ENCODE results near the gene MCTP1. TPM values are rescaled to one million over a fixed set of nuclear protein-coding genes. Genes with fewer than 3 reads are reported as not detected.

Gene MCTP1
- total and polyA plus RNA-seq, 2 of the 13 experiments (the other 11 are each of a cell fraction or from before 2014, with no cell fraction given) = 0.15 to 0.48 TPM

GRCh38 chr5:95280401-95281095, 4.3 kb downstream of the MCTP1 start:
- H3K4me3 ChIP-seq (replicated peaks in 1 of 3; ENCODE audit: insufficient read depth in 1 of 3, low read depth in 2 of 3, low read length in 3 of 3) = no peak overlapping the region
- H3K9me3 ChIP-seq (ENCODE audit: low read length) = no peaks in the 10 kb centered on the region
- H3K9ac ChIP-seq (ENCODE audit: insufficient read depth, low read depth, low read length) = no peak overlapping the region
- intact Hi-C loops (cut with micrococcal nuclease; ENCODE audit: unreplicated experiment) = loop anchor here (2.0 kb wide), 1 partner anchor 18 kb away; no protein-coding TSS in a partner anchor
- H3K4me2 ChIP-seq (ENCODE audit: low read depth, low read length) = no peak overlapping the region
- H3K27ac ChIP-seq (ENCODE audit: extremely low read length, insufficient read depth, low read length) = no peak overlapping the region
- TF ChIP-seq MAFK (conservative IDR thresholded peaks at IDR 0.05 in 1 of 2, IDR thresholded peaks at IDR 0.05 in 1 of 2; ENCODE audit: low read length in 2 of 2) = peak in 1 of 2 experiments; percentile 31; a peak in 2 of 4 replicates
- 0 out of 2 replicates have a peak, but pooled peaks have one; percentile 23 for TF ChIP-seq MAFF (IDR thresholded peaks at IDR 0.05; ENCODE audit: low read depth, low read length)
- no peak for TF ChIP-seq ZNF577 (CRISPR knock-in tag; IDR thresholded peaks at IDR 0.05; ENCODE audit: borderline replicate concordance, low read depth)
- in situ Hi-C loops (cut with HindIII; ENCODE audit: extremely low pct_ligation_motif_present, low pct_unique_long_range_greater_than_20kb) = loop anchor here (25.0 kb wide), 1 partner anchor 557 kb away; no protein-coding TSS in a partner anchor
- H2AFZ ChIP-seq (ENCODE audit: low read length) = no peak overlapping the region
- FAIRE-seq = no peak
- 3% methylated on average over 8 of the region's 8 CpGs for WGBS (ENCODE audit: low lambda C conversion rate)
- no TSS peak for BruUV-seq (replicated peaks)
- H3K79me2 ChIP-seq (ENCODE audit: insufficient read depth, low read length) = no peaks in the 10 kb centered on the region
- peaks cover 7% of the 10 kb centered on the region; the same call in 1 of the 2 replicates for H3K4me1 ChIP-seq (ENCODE audit: insufficient read depth, low read length)
- H4K20me1 ChIP-seq (ENCODE audit: insufficient read depth, low read length) = no peaks in the 10 kb centered on the region
- ATAC-seq = no peak
- DNase-seq (ENCODE audit: low spot score) = no peak
- H3K27me3 ChIP-seq (ENCODE audit: control insufficient read depth in 1 of 2, insufficient read depth in 2 of 2, low read length in 2 of 2) = peaks cover 2 to 35% of the 10 kb centered on the region in 2 experiments; a peak in 4 of 5 replicates
- ChIA-PET CTCF (ENCODE audit: low intra/inter-chr PET ratio, low total read pairs) (no interaction called here), POLR2A (no interaction called here)
- no peaks in the 10 kb centered on the region for H3K36me3 ChIP-seq (replicated peaks in 1 of 2; ENCODE audit: control insufficient read depth in 1 of 2, insufficient read depth in 2 of 2, low read length in 2 of 2)

DNA sequence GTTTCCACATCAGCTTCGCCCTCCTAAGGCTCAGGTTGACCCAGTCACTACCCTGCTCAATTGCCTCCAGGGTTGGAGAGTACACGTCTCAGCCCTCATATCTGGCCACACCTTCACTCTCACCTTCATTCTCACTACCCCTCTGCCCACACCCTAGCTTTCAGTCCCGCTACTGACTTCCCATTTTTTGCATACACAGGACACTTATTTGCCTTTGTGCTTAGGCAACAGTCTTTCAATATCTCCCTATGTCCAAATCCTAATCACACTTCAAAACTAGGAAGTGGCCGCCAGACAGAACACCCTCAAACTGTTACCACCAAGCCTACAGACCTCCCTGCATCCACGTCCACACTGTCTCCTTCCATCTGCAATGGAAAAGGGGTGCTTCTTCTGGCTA, 10.9 kb downstream of the MCTP1 start:
- no peaks in the 10 kb centered on the region for H4K20me1 ChIP-seq (ENCODE audit: insufficient read depth, low read length)
- in situ Hi-C loops (cut with HindIII; ENCODE audit: extremely low pct_ligation_motif_present, low pct_unique_long_range_greater_than_20kb) = no loop called here
- no TSS peak for BruUV-seq (replicated peaks)
- intact Hi-C loops (cut with micrococcal nuclease; ENCODE audit: unreplicated experiment) = no loop called here
- H3K79me2 ChIP-seq (ENCODE audit: insufficient read depth, low read length) = no peaks in the 10 kb centered on the region
- H3K4me2 ChIP-seq (ENCODE audit: low read depth, low read length) = no peak overlapping the region
- no peak overlapping the region for H3K4me3 ChIP-seq (replicated peaks in 1 of 3; ENCODE audit: insufficient read depth in 1 of 3, low read depth in 2 of 3, low read length in 3 of 3)
- ChIA-PET POLR2A (no interaction called here), CTCF (ENCODE audit: low intra/inter-chr PET ratio, low total read pairs) (no interaction called here)
- H3K27ac ChIP-seq (ENCODE audit: extremely low read length, insufficient read depth, low read length) = no peak overlapping the region
- 5% methylated on average over 5 of the region's 5 CpGs for WGBS (ENCODE audit: low lambda C conversion rate)
- no peaks in the 10 kb centered on the region for H3K36me3 ChIP-seq (replicated peaks in 1 of 2; ENCODE audit: control insufficient read depth in 1 of 2, insufficient read depth in 2 of 2, low read length in 2 of 2)
- H3K9me3 ChIP-seq (ENCODE audit: low read length) = no peaks in the 10 kb centered on the region
- ATAC-seq (no peak), DNase-seq (ENCODE audit: low spot score) (no peak), FAIRE-seq (no peak)
- peaks cover 0 to 12% of the 10 kb centered on the region in 2 experiments; a peak in 2 of 5 replicates for H3K27me3 ChIP-seq (ENCODE audit: control insufficient read depth in 1 of 2, insufficient read depth in 2 of 2, low read length in 2 of 2)
- no peak overlapping the region for H2AFZ ChIP-seq (ENCODE audit: low read length)
- no peak overlapping the region for H3K9ac ChIP-seq (ENCODE audit: insufficient read depth, low read depth, low read length)
- H3K4me1 ChIP-seq (ENCODE audit: insufficient read depth, low read length) = no peaks in the 10 kb centered on the region
- TF ChIP-seq ZFP37 (CRISPR knock-in tag; IDR thresholded peaks at IDR 0.05; ENCODE audit: borderline replicate concordance) (no peak), ZNF629 (CRISPR knock-in tag; conservative IDR thresholded peaks at IDR 0.05) (no peak), ZFP90 (CRISPR knock-in tag; IDR thresholded peaks at IDR 0.05; ENCODE audit: borderline replicate concordance) (no peak), SMYD3 (CRISPR knock-in tag; IDR thresholded peaks at IDR 0.05) (no peak), TERF1 (CRISPR knock-in tag; IDR thresholded peaks at IDR 0.05) (no peak), MIER3 (CRISPR knock-in tag; IDR thresholded peaks at IDR 0.05; ENCODE audit: borderline replicate concordance) (no peak), ZNF513 (CRISPR knock-in tag; conservative IDR thresholded peaks at IDR 0.05) (no peak)
- TF ChIP-seq, protein P1, sequence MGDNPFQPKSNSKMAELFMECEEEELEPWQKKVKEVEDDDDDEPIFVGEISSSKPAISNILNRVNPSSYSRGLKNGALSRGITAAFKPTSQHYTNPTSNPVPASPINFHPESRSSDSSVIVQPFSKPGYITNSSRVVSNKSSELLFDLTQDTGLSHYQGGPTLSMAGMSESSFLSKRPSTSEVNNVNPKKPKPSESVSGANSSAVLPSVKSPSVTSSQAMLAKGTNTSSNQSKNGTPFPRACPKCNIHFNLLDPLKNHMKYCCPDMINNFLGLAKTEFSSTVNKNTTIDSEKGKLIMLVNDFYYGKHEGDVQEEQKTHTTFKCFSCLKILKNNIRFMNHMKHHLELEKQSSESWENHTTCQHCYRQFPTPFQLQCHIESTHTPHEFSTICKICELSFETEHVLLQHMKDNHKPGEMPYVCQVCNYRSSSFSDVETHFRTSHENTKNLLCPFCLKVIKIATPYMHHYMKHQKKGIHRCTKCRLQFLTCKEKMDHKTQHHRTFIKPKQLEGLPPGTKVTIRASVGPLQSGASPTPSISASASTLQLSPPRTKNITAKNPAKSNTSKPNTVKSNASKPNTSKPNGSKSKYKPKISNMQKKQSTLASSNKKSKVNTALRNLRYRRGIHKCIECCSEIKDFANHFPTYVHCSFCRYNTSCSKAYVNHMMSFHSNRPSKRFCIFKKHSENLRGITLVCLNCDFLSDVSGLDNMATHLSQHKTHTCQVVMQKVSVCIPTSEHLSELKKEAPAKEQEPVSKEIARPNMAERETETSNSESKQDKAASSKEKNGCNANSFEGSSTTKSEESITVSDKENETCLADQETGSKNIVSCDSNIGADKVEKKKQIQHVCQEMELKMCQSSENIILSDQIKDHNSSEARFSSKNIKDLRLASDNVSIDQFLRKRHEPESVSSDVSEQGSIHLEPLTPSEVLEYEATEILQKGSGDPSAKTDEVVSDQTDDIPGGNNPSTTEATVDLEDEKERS (CRISPR knock-in tag; IDR thresholded peaks at IDR 0.05) = no peak
